ENCODE measurements around the gene DIAPH2. TPM values are rescaled to one million over a fixed set of nuclear protein-coding genes. Genes with fewer than 3 reads are reported as not detected.

Gene DIAPH2
- total RNA-seq, 6 experiments from 2014 or later, result 10.1 to 13.5 (median 11.6) TPM

GRCh38 chrX:97126020-97126419, 441.4 kb downstream of the DIAPH2 start:
- Mint-ChIP-seq H3K36me3 (ENCODE audit: low read depth) (no peaks in the 10 kb centered on the region), H3K27ac (no peak overlapping the region), H3K27me3 (ENCODE audit: insufficient read depth) (no peaks in the 10 kb centered on the region; the same call in 1 of the 2 replicates), H3K4me3 (no peak overlapping the region), H3K4me1 (ENCODE audit: low read depth) (peaks cover 13% of the 10 kb centered on the region), H3K9me3 (no peaks in the 10 kb centered on the region)
- TF ChIP-seq, protein P1, sequence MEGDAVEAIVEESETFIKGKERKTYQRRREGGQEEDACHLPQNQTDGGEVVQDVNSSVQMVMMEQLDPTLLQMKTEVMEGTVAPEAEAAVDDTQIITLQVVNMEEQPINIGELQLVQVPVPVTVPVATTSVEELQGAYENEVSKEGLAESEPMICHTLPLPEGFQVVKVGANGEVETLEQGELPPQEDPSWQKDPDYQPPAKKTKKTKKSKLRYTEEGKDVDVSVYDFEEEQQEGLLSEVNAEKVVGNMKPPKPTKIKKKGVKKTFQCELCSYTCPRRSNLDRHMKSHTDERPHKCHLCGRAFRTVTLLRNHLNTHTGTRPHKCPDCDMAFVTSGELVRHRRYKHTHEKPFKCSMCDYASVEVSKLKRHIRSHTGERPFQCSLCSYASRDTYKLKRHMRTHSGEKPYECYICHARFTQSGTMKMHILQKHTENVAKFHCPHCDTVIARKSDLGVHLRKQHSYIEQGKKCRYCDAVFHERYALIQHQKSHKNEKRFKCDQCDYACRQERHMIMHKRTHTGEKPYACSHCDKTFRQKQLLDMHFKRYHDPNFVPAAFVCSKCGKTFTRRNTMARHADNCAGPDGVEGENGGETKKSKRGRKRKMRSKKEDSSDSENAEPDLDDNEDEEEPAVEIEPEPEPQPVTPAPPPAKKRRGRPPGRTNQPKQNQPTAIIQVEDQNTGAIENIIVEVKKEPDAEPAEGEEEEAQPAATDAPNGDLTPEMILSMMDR (IDR thresholded peaks at IDR 0.05), result no peak
- DNase-seq, result peak; percentile 8

- Mint-ChIP-seq H3K9me3 (no peaks in the 10 kb centered on the region), H3K4me1 (ENCODE audit: low read depth) (no peaks in the 10 kb centered on the region), H3K27ac (no peak overlapping the region), H3K36me3 (ENCODE audit: low read depth) (no peaks in the 10 kb centered on the region), H3K27me3 (ENCODE audit: insufficient read depth) (no peaks in the 10 kb centered on the region), H3K4me3 (no peak overlapping the region)
- TF ChIP-seq, protein P1 (IDR thresholded peaks at IDR 0.05), result no peak
- no peak for DNase-seq
These were observed 448.2 kb downstream of the DIAPH2 start for GRCh38 chrX:97132664-97133415.

- Mint-ChIP-seq H3K4me1 (ENCODE audit: low read depth) (peaks cover 23% of the 10 kb centered on the region), H3K27ac (peak overlapping the region; percentile 19; the same call in 1 of the 2 replicates), H3K4me3 (no peak overlapping the region), H3K9me3 (no peaks in the 10 kb centered on the region), H3K27me3 (ENCODE audit: insufficient read depth) (no peaks in the 10 kb centered on the region; the same call in 1 of the 2 replicates), H3K36me3 (ENCODE audit: low read depth) (no peaks in the 10 kb centered on the region)
- peak; percentile 0 for DNase-seq
- TF ChIP-seq, protein P1 (IDR thresholded peaks at IDR 0.05), result no peak
These were observed 461.3 kb downstream of the DIAPH2 start for GRCh38 chrX:97145934-97146333.

DNA sequence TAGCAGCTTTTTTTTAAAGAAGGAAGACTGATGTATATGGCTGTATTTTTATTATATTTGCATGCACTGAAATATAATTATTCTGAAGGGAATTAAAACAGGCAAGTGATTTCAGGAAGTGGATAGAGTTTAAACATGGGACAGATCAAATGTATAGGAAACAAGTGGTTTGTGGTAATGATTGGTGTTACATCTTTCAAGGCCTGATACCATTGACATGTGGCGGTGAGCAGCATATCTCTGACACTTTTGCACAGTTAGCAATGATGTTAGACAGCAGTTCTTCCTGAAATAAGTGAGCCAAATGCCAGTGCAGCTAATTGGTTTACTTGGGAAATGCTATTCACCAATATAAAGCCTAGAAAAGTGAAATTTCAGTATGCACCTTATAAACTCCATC, 471.2 kb downstream of the DIAPH2 start:
- no peaks in the 10 kb centered on the region for H3K36me3 Mint-ChIP-seq (ENCODE audit: low read depth)
- H3K9me3 Mint-ChIP-seq, result no peaks in the 10 kb centered on the region
- no peak for DNase-seq
- H3K4me3 Mint-ChIP-seq, result no peak overlapping the region
- H3K4me1 Mint-ChIP-seq (ENCODE audit: low read depth), result peaks cover 8% of the 10 kb centered on the region
- TF ChIP-seq, protein P1 (IDR thresholded peaks at IDR 0.05), result no peak
- H3K27me3 Mint-ChIP-seq (ENCODE audit: insufficient read depth), result no peaks in the 10 kb centered on the region
- no peak overlapping the region for H3K27ac Mint-ChIP-seq

- no peak overlapping the region for H3K27ac Mint-ChIP-seq
- no peaks in the 10 kb centered on the region for H3K27me3 Mint-ChIP-seq (ENCODE audit: insufficient read depth)
- TF ChIP-seq, protein P1 (IDR thresholded peaks at IDR 0.05), result no peak
- H3K36me3 Mint-ChIP-seq (ENCODE audit: low read depth), result no peaks in the 10 kb centered on the region
- no peaks in the 10 kb centered on the region for H3K9me3 Mint-ChIP-seq
- no peak for DNase-seq
- no peak overlapping the region for H3K4me3 Mint-ChIP-seq
- H3K4me1 Mint-ChIP-seq (ENCODE audit: low read depth), result peaks cover 8% of the 10 kb centered on the region
These were observed 473.6 kb downstream of the DIAPH2 start for GRCh38 chrX:97158269-97158668.
